HG03378 (cell line): Measurements from ENCODE around the gene PRPSAP2.
"Not testable (repeated sequence)": the region's sequence is repeated elsewhere in the genome, so short reads cannot be mapped to it uniquely, and the experiment has no call there.

Source experiments
- ATAC-seq: cut with Tn5 transposase; IDR thresholded peaks from one replicate; pipeline ENCODE4 v1.9.1; 2021; ENCODE audit warnings: mild to moderate bottlenecking, moderate library complexity; ENCODE audit not compliant: unreplicated experiment

The PRPSAP2 gene

DNA sequence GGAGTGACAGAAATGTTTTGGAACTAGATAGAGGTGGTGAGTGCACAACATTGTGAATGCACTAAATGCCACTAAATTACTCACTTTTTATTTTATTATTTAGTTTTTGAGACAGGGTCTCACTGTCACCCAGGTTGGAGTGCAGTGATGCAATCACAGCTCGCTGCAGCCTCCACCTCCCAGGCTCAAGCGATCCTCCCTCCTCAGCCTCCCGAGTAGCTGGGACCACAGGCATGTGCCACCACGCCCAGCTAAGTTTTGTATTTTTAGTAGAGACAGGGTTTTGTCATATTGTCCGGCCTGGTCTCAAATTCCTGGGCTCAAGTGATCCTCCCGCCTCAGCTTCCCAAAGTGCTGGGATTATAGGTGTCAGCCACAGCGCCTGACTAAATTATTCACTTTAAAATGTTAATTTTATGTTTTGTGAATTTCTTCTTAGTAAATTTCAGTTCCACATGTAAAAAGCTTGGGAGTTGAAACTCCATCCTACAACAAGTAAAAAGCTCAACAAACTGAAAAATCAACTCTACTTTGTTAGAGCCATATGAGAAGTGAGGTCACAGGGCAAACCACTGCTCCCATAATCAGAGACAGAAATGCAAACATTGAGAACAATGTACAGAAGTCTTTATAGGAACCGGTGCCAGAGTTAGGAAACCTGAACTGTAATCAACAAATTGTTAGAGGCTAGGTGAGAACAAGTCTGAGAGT is 80.2 kb downstream of the PRPSAP2 start:
- ATAC-seq: no peak

DNA sequence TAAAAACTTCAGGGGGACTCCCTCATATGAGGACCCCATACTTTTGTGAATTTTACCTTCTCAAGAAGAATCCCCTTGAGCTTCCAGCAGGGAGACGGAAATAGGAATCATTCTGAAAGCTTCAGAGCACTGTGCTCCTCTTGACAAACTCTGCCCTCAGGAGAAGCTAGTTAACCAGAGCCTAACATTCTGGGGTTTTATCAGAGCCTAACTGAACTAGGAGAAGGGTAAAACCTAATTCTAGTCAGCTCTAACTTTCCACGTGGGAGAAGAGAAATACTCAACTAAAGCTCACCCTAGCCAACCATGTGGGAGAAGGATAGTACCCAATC is 80.7 kb downstream of the PRPSAP2 start:
- ATAC-seq: no peak

DNA sequence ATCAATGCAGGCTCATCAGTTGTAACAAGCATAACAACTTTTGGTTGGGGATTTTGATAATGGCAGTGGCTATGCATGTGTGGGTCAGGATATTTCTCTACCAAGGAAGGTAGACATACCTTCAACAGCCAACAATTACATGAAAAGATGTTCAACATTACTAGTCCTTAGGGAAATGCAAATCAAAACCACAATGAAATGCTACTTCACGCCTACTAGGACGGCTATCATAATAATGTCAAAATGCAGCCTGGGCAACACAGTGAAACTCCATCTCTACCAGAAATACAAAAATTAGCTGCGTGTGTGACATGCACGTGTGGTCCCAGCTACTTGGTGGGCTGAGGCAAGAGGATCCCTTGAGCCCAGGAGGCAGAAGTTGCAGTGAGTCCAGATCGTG is 86.7 kb downstream of the PRPSAP2 start:
- ATAC-seq: no peak

DNA sequence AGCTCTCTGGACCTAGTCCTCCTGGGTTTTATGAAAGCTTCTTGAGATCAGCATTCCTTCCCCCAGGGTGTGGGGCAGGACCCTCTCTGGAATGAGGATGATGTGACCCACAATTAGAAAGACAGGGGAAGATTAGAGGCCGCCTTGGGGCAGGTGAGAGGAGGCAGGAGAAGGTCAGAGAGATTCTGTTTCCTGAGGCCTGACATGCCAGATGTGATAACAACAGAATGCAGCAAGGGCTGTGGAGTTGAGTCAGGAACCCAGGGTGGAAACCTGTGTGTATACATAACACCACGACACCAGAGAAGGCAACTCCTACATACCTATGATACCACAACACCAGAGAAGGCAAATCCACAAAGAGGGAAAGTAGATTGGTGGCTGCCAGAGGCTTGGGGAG is 88.6 kb downstream of the PRPSAP2 start:
- ATAC-seq: no peak

DNA sequence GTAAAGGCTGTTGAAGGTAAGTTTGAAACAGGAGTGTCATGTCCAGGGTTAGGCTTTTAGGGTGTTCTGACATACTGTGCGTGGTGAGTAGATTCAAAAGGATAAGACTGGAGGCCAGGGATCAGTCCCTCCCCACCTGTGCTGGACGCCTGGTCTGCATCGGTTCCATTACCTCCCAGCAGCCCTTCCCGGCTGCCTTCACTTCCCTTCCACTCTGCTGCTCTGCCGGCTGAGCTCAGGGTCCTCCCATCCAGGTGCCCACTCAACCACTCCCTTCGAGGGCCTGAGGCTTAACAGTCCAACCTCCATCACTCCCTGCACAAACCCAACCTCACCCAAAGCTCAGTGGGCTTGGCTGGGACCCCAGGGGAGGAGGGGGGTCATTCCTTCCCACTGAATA is 89.9 kb downstream of the PRPSAP2 start:
- no peak for ATAC-seq

DNA sequence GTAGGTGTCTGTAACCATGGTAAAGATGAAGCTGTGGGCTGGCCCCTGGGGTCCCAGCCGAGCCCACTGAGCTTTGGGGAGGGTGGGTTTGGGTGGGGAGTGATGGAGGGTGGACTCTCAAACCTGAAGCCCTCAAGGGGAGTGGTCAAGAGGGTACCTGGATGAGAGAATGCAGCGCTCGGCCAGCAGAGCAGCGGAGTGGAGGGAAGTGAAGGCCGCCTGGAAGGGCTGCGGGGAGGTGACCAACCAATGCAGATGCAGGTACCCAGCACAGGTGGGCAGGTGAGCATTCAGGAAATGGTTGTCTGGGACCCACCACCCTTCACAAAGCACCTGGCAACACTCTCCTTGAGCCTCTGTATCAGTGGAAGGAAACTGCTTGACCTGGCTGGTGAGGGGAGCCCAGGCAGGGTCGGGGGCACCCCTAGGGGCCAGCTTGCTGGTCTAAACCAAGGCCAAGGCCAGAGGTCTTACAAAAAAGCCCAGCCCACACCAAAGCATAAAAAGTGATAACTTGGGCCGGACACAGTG is 90.6 kb downstream of the PRPSAP2 start:
- ATAC-seq: no peak

DNA sequence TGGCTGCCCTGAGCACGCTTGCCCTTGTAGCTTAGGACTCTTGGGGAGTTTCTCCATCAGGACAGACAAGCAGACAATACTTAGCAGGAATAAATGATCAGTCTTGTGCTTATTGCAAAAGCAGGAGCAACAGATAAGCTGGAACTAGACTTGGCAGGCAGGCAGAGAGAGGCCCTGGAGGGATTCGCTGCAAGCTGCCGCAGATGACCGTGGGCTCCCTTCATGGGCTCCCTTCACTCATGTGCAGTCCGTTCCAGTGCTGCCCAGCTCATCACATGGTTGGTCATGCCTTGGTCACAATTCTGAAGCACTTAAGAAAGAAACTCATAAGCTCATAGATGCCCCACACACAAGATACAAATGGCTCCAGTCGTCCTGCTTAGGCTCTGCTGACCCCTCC is 91.6 kb downstream of the PRPSAP2 start:
- ATAC-seq: no peak

DNA sequence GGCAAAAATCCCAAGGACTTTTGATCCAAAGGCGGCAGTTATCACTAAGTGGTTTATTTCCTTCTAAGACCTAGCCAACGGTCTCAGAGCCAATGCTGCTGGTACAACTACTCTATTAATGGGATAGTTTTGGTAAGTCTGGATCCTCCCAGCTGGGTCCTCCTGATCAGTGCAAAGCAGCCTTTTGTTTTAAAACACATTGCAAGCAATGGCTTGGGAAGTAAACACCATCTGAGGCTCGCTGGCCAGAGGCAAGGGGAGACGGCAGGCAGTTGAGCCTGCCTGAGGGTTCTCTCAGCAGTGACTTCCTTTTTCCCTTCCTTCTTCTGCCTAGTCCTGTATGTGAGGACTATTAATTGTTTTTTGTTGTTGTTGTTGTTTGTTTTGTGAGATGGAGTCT is 92.4 kb downstream of the PRPSAP2 start:
- ATAC-seq: no peak

DNA sequence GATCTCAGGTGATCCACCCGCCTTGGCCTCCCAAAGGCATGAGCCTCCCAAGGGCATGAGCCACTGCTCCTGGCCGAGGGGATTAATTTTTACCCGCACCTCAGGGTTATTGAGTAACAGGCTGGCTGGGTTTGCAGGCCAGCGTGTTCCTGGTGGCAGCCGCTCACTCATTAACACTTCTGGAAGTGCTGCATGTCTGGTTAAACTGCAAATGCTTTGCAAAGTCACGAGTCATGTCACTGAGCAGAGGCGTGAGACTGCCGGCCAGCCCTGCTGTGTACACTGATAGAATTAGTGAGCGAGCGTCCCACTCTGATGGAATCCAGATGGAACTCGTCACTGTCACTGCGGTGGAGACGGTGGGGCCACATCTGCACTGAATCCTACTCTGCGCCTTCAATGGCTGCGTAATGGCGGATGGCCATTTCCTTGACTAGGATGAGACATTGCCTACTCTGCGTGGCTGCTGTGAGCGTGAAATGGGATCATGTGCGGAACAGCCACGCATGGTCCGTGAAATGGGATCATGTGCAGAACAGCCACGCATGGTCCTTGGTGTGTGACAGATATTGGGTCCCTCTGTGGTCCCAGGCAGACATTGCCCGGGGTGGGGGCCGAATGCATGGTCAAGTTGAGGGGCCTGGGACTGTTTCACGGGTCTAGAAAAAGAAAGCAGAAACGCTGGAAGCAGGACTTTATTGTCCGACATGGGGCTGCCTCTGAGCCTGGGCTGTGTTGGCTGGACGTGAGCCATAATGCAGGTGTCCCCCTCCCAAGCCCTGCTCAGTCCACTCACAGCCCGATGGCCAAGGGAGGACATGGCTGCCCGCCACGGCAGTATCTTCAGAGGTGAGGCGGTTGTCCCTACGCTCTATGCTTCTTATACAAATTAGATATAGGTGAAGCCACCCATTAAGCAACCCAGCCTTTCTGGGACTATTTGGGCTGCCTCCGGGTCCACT is 93.3 kb downstream of the PRPSAP2 start:
- no peak for ATAC-seq

DNA sequence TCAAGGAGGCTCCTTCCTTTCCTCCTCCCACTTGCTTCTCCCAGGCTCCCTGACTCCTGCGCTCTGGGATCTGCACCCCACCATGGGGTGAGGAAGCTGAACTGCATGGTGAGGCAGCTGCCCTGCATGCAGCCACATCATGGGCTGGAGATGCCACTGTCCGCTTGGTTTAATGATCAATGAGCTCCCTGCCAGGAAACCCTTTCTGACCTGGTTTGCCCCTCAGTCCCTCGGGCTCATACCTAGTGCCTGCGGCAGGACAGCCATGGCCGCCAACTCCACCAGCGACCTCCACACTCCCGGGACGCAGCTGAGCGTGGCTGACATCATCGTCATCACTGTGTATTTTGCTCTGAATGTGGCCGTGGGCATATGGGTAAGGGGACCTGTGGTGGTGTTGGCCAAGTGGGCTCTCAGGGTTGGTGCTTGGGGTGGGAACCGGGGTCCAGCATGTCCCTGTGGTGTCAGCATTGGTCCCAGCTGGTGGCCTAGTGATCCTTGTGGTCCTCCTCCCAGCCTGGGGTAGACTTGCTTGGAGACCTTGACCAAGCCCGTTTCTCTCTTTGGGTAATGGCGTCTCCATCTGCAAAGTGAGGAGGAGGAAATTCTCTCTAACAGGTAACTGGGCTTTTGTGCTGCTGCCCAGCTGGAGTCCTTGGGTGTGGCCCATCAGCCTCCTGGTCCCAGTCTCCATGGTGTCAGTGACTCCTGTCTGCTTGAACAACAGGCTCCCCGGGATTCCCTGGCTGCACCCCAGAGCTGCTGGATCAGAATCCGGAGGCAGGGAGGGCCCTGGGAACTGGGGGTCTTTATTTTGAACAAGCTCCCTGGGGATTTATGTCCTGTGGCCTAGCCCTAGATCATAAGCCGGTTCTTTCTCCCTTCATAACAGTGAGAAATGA is 94.3 kb downstream of the PRPSAP2 start, which contains the start of gene SLC5A10:
TSS of gene SLC5A10 (plus strand) at position 225 of the 902 bp plus-strand sequence. CDS start at position 266, 41 bp downstream.
- no peak for ATAC-seq

DNA sequence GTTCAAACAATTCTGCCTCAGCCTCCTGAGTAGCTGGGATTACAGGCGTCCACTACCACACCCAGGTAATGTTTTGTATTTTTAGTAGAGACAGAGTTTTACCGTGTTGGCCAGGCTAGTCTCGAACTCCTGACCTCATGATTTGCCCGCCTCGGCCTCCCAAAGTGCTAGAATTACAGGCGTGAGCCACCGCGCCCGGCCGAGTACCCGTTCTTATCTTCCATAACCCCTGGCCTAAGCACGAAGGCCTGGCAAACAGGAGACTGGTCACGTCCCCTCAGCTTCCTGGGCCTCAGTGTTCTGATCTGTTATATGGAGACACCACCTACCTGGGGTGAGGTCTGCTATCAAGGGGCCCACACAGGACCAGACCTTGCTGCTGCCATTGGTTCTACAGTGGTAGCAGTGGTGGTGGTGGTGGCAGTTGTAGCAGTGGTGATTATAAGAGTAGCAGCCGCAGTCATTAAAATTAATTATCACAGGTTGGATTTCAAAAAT is 95.3 kb downstream of the PRPSAP2 start:
- no peak for ATAC-seq

DNA sequence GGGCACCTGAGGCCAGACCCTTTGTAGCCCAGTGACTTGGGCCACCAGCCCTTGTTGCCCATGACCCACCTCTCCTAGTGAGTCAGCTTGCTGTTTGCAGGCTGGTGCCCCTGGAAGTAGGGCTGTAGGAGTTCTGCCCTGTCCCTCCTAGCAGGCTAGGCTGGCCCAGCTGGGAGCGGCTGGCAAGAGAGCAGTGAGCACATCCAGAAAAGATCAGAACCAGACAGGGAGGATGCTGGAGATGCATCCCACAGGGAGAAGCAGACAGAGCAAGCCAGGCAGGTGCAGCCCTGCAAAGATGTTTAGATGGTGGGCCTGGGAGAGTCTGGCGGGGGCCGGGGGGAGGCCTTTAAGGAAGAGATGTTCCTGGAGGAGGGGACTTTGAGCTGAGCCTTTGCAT is 96.4 kb downstream of the PRPSAP2 start:
- no peak for ATAC-seq

DNA sequence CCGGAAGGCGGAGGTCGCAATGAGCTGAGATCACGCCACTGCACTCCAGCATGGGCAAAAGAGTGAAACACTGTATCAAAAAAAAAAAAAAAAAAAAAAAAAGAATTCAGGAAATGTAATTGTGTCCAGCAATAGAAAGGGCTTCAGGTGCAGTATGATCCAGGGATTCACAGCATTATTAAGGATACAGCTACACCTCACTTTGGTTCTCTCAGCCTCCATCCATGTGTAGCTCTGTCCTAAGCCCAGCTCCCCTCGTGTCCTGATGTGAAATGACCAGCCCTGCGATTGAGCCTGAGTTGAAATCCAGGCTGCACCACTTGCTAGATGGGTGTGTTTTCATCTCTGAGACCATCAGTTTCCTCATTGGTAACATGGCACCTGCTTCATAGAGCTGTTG is 97.1 kb downstream of the PRPSAP2 start:
- ATAC-seq: no peak

DNA sequence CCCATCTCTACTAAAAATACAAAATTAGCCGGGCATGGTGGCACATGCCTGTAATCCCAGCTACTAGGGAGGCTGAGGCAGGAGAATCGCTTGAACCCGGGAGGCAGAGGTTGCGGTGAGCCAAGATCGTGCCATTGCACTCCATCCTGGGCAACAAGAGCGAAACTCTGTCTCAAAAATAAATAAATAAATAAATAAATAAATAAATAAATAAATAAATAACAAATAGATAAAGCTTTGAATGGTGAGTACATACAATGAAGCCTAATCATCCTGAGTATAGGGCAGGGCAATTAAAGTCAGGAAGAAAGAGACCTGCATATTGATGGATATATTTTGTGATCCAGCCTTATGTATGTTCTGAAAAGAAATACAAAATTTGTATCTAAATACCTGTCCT is 98.1 kb downstream of the PRPSAP2 start:
- ATAC-seq: not testable (repeated sequence)

DNA sequence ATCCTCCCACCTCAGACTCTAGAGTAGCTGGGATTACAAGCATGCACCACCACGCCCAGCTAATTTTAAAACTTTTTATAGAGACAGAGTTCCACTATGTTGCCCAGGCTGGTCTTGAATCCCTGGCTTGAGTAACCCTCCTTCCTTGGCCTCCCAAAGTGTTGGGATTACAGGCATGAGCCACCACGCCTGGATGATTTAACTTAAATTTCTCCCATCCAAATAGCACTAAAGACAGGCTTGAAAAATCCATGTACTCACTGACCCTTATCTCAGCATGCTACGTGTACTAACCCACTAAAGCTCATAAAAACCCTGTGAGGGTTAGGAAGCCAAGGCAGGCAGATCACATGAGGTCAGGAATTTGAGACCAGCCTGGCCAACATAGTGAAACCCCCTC is 98.7 kb downstream of the PRPSAP2 start:
- no peak for ATAC-seq

DNA sequence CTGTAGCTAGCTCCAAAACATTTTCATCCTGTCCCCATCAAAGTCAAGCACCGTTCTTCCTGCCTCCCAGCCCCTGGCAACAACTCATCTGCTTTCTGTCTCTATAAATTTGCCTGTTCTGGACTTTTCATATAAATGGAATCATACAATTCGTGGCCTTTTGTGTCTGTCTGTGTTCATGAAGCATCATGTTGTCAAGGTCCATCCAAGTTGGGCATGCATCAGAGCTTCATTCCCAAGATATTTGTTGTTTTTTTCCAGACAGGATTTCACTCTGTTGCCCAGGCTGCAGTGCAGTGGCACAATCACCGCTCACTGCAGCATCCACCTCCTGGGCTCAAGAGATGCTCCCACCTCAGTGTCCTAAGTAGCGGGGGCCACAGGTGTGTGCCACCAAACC is 99.9 kb downstream of the PRPSAP2 start:
- ATAC-seq: no peak

DNA sequence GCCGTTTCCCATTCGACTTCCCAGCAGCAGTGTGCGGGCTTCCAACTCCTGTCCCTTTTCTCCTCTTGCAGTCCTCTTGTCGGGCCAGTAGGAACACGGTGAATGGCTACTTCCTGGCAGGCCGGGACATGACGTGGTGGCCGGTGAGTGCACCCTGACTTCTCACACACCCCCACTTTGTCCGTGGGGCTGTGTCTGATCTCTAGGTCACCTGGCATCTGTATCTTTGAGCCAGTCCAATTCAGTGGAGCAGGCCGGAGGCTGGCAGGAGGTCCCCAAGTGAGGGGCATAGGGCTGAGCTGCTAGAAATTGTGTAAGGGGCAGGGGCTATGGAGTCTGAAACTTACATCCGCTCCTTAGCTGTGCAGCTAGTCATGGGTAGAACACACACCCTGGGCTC is 100.7 kb downstream of the PRPSAP2 start:
- no peak for ATAC-seq

DNA sequence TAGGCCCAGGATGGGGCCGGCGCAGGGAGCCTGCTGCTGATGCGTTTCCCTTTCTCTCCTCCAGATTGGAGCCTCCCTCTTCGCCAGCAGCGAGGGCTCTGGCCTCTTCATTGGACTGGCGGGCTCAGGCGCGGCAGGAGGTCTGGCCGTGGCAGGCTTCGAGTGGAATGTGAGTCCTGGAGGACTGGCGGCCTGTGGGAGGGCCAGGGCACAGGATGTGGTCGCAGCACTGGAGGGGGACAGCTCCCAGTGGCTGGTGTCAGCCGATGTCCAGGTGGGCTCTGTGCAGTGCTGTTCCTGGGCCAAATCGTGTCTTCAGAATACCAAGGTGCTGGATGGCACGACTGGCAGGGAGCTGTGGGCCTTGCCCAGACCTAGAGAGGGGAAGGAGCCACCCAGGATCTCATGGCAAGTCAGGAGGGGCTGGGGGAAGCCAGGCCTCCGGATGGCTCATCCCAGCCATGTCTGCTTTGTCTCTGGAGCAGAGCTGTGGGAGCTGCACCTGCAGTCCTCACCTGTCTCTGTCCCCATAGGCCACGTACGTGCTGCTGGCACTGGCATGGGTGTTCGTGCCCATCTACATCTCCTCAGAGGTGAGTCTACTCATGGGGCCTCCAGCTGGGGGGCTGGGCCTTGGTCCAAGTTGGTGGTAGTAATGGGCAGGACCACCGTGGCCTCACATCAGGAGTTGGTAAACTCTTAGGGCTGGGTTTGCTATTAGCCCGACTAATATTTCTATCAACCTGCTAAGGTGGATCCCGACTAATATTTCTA is 101.3 kb downstream of the PRPSAP2 start:
- ATAC-seq: no peak

DNA sequence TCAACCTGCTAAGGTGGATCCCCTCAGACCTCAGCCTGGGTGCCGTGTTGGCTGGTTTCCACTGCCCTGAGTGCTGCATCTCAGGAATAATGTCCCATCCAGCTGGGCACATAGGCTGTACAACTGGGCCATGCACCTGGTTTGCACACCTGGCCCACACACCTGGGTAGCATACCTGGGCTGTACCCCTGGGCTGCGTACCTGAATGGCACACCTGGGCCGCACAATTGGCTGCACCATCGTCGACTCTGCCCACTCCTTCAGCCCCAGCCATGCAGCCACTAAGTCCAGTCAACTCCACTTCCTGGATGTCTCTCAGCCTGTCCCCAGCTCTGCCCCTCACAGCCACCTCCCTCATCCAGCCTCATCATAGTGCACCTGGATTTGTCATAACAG is 101.9 kb downstream of the PRPSAP2 start:
- no peak for ATAC-seq

DNA sequence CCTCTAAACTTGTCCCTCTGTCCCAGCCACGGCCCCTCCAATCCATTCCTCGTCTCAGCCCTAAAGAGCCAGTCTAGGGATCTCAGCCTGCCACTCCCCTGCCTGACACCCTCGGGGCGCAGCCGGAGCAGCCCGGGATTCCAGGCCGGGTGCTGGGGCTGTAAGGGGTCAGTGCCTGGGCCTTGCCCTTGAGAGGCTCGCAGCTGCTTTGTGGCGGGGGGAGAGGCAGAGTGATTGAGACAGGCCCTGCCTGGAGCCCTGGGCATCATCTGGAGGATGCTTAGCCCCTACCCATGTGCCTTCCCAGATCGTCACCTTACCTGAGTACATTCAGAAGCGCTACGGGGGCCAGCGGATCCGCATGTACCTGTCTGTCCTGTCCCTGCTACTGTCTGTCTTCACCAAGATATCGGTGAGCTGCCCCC is 102.3 kb downstream of the PRPSAP2 start:
- ATAC-seq: no peak
